K562 (cell line): ENCODE results near the gene AGL. TPM values are rescaled to one million over a fixed set of nuclear protein-coding genes. Genes with fewer than 3 reads are reported as not detected.

Experiments
- DACH1 ChIP-seq: fragments of 450-650 bp; IDR thresholded peaks from 2 replicates; pipeline ENCODE4 v1.6.1; 2018; ENCODE audit not compliant: partially characterized antibody
- DMBX1 ChIP-seq: fragments of 250-450 bp; sonication (Bioruptor Pico); IDR thresholded peaks from 2 replicates; pipeline ENCODE4 v1.8.0; 2022; ENCODE audit warnings: inconsistent platforms, mild to moderate bottlenecking, moderate library complexity, borderline replicate concordance
- FOXK1 ChIP-seq: sonication (generic); formaldehyde crosslinking; IDR thresholded peaks from 2 replicates; pipeline ENCODE4 v1.8.0; 2022; ENCODE audit warnings: missing genetic modification reagents, mild to moderate bottlenecking, borderline replicate concordance
- ID3 ChIP-seq, 2 experiments: fragments of 250-450 bp in 1 of 2; fragments of 450-650 bp in 1 of 2; sonication (Bioruptor Pico) in 1 of 2; IDR thresholded peaks; 2 replicates each; pipeline versions ENCODE4 v1.6.1 to v1.8.0; 2016 to 2021; ENCODE audit warnings: mild to moderate bottlenecking in 2 of 2, moderate library complexity in 2 of 2, missing compliant biosample characterization in 1 of 2, missing genetic modification characterization in 1 of 2
- ILK ChIP-seq: fragments of 450-650 bp; IDR thresholded peaks from 2 replicates; pipeline ENCODE4 v1.6.1; 2016; ENCODE audit warnings: missing genetic modification characterization, low read depth, mild to moderate bottlenecking, missing compliant biosample characterization, moderate library complexity, borderline replicate concordance
- MXD1 ChIP-seq: fragments of 250-450 bp; sonication (Bioruptor Pico); IDR thresholded peaks from 2 replicates; pipeline ENCODE4 v1.8.0; 2021; ENCODE audit warnings: borderline replicate concordance, mild to moderate bottlenecking, moderate library complexity; ENCODE audit not compliant: poor library complexity, severe bottlenecking
- MYBL2 ChIP-seq, 2 experiments: fragments of 450-650 bp in 1 of 2; sonication (generic) in 1 of 2; formaldehyde crosslinking in 1 of 2; IDR thresholded peaks; 2 replicates each; pipeline versions ENCODE4 v1.6.1 to v1.8.1; 2017 to 2022; ENCODE audit warnings: borderline replicate concordance in 1 of 2, inconsistent platforms in 1 of 2, low read depth in 1 of 2, mild to moderate bottlenecking in 1 of 2, missing genetic modification reagents in 1 of 2, moderate library complexity in 1 of 2
- RAD51 ChIP-seq: fragments of 450-650 bp; IDR thresholded peaks from 2 replicates; pipeline ENCODE4 v1.7.1; 2016; ENCODE audit warnings: low read depth, mild to moderate bottlenecking, borderline replicate concordance
- SMAD1 ChIP-seq: fragments of 150-350 bp; IDR thresholded peaks from 2 replicates; pipeline ENCODE4 v1.6.1; 2014; ENCODE audit warnings: low read length, low read depth; ENCODE audit not compliant: partially characterized antibody
- TAF1 ChIP-seq: IDR thresholded peaks from 2 replicates; pipeline ENCODE4 v1.6.1; 2011; ENCODE audit warnings: mild to moderate bottlenecking, low read length, moderate library complexity; ENCODE audit not compliant: insufficient read depth, control insufficient read depth, severe bottlenecking; ENCODE audit errors: extremely low read depth
- TCF7 ChIP-seq: sonication (generic); IDR thresholded peaks from 2 replicates; pipeline ENCODE4 v1.6.1; 2016; ENCODE audit warnings: antibody characterized with exemption, borderline replicate concordance
- YY1 ChIP-seq, 3 experiments: IDR thresholded peaks; 2 replicates each; pipeline ENCODE4 v1.6.1; 2011; ENCODE audit warnings: low read length in 2 of 3, mild to moderate bottlenecking in 2 of 3, moderate library complexity in 2 of 3, borderline replicate concordance in 1 of 3, control low read depth in 1 of 3, low read depth in 1 of 3; ENCODE audit not compliant: insufficient read depth in 3 of 3, insufficient replicate concordance in 2 of 3, control insufficient read depth in 1 of 3, insufficient read length in 1 of 3; ENCODE audit errors: extremely low read depth in 1 of 3
- ZNF277 ChIP-seq: fragments of 250-450 bp; sonication (Bioruptor Pico); IDR thresholded peaks from 2 replicates; pipeline ENCODE4 v1.8.0; 2022; ENCODE audit warnings: inconsistent platforms, mild to moderate bottlenecking, moderate library complexity, borderline replicate concordance
- polyA plus RNA-seq, 8 experiments: library from polyadenylated mRNA; depleted of rRNA in 4 of 8; stranded (reverse) in 5 of 8; unstranded in 3 of 8; fragments of >200 nt; fragmentation: Nextera tagmentation in 2 of 8; fragmentation: Illumina TruSeq in 1 of 8; extraction: Ambion mirVana in 2 of 8; extraction: Trizol in 1 of 8; gene quantifications; 2 replicates each; pipeline versions ENCODE4 v1.2.1 to v1.2.3, GENCODE V29; 2011 to 2014; ENCODE audit warnings: inconsistent platforms in 1 of 8, missing spikeins in 1 of 8
- total RNA-seq, 7 experiments: library from RNA; depleted of rRNA in 6 of 7; stranded (reverse); fragments of >200 nt in 6 of 7; fragmentation: Illumina TruSeq in 2 of 7; extraction: Trizol in 2 of 7; gene quantifications; 2 replicates each; pipeline versions ENCODE4 v1.2.1 to v1.2.3, GENCODE V29; 2011 to 2021; ENCODE audit warnings: low replicate concordance in 1 of 7

Gene AGL
- total and polyA plus RNA-seq, 9 of the 15 experiments (the other 6 are each of a cell fraction or from before 2014, with no cell fraction given), result 6.3 to 20.4 (median 12.4) TPM

GRCh38 chr1:99969729-99970621 lies 119.8 kb downstream of the AGL start, which contains the start of gene SLC35A3 (continued):
- no peak for TF ChIP-seq MYBL2 (IDR thresholded peaks at IDR 0.05; ENCODE audit: low read depth)
- TF ChIP-seq MYBL2 (CRISPR knock-in tag; IDR thresholded peaks at IDR 0.05; ENCODE audit: borderline replicate concordance), result no peak
- TF ChIP-seq YY1 (IDR thresholded peaks at IDR 0.05; ENCODE audit: borderline replicate concordance in 1 of 3, control insufficient read depth in 1 of 3, extremely low read depth in 1 of 3, insufficient read depth in 3 of 3, insufficient read length in 1 of 3, insufficient replicate concordance in 2 of 3, low read depth in 1 of 3, low read length in 2 of 3), result peak in 2 of 3 experiments; percentile 73 to 82
- TF ChIP-seq ZNF277, result no peak
- TF ChIP-seq DMBX1, result no peak
- TF ChIP-seq TCF7, result no peak; the same call in 1 of the 2 replicates
- TF ChIP-seq TAF1, result peak; percentile 87
- no peak for TF ChIP-seq RAD51
- TF ChIP-seq FOXK1, result no peak
- TF ChIP-seq SMAD1, result peak; percentile 14
- TF ChIP-seq DACH1, result no peak
- no peak for TF ChIP-seq ILK (tag)
- no peak for TF ChIP-seq MXD1
- TF ChIP-seq ID3 (CRISPR knock-in tag; IDR thresholded peaks at IDR 0.05), result no peak
- peak; percentile 78 for TF ChIP-seq ID3 (tag; IDR thresholded peaks at IDR 0.05)
